Trophoblast cell (in vitro differentiated cells and primary cell): ENCODE measurements around the gene TTLL6.
A peak's percentile ranks its signal among the peaks of the same experiment; 100 is the strongest.

Source experiments
- DNase-seq, 2 donors: peaks; one replicate each; pipeline ENCODE4 v3.0.0-alpha.2; 2016
- H2AFZ ChIP-seq: 2 replicates; pipeline ENCODE4 v1.6.1; 2013; ENCODE audit warnings: low read length, moderate library complexity, mild to moderate bottlenecking; ENCODE audit not compliant: insufficient read depth, poor library complexity
- H2AK5ac ChIP-seq: 2 replicates; pipeline ENCODE4 v1.6.1; 2013; ENCODE audit warnings: mild to moderate bottlenecking, low read length
- H2BK120ac ChIP-seq: 2 replicates; pipeline ENCODE4 v1.6.1; 2013; ENCODE audit warnings: low read length, mild to moderate bottlenecking, moderate library complexity; ENCODE audit not compliant: insufficient read depth, poor library complexity
- H2BK12ac ChIP-seq: 2 replicates; pipeline ENCODE4 v1.6.1; 2013; ENCODE audit warnings: mild to moderate bottlenecking, low read length, moderate library complexity
- H2BK5ac ChIP-seq: 2 replicates; pipeline ENCODE4 v1.6.1; 2013; ENCODE audit warnings: low read length, low read depth, moderate library complexity, mild to moderate bottlenecking; ENCODE audit not compliant: poor library complexity
- H3K14ac ChIP-seq: 2 replicates; pipeline ENCODE4 v1.6.1; 2013; ENCODE audit warnings: mild to moderate bottlenecking, low read length
- H3K18ac ChIP-seq: 2 replicates; pipeline ENCODE4 v1.6.1; 2013; ENCODE audit warnings: mild to moderate bottlenecking, low read length
- H3K23ac ChIP-seq: 2 replicates; pipeline ENCODE4 v1.6.1; 2013; ENCODE audit warnings: low read length
- H3K27ac ChIP-seq: 2 replicates; pipeline ENCODE4 v1.5.1; 2013; ENCODE audit warnings: low read depth, mild to moderate bottlenecking, inconsistent platforms, low read length, moderate library complexity
- H3K27me3 ChIP-seq: 2 replicates; pipeline ENCODE4 v1.6.1; 2013; ENCODE audit warnings: inconsistent platforms, mild to moderate bottlenecking, low read length, moderate library complexity; ENCODE audit not compliant: insufficient read depth
- H3K36me3 ChIP-seq, 2 experiments: 1 replicate in 1 of 2; 2 replicates in 1 of 2; pipeline ENCODE4 v1.6.1; 2013; ENCODE audit warnings: low read length in 2 of 2, mild to moderate bottlenecking in 2 of 2, moderate library complexity in 1 of 2; ENCODE audit not compliant: insufficient read depth in 2 of 2, control insufficient read depth in 1 of 2
- H3K4ac ChIP-seq: 2 replicates; pipeline ENCODE4 v1.6.1; 2013; ENCODE audit warnings: low read depth, mild to moderate bottlenecking, low read length, moderate library complexity
- H3K4me1 ChIP-seq, 2 experiments: 1 replicate in 1 of 2; 2 replicates in 1 of 2; pipeline ENCODE4 v1.6.1; 2013; ENCODE audit warnings: low read length in 2 of 2, mild to moderate bottlenecking in 2 of 2, moderate library complexity in 1 of 2; ENCODE audit not compliant: insufficient read depth in 2 of 2, control insufficient read depth in 1 of 2
- H3K4me2 ChIP-seq: 2 replicates; pipeline ENCODE4 v1.6.1; 2013; ENCODE audit warnings: inconsistent platforms, mild to moderate bottlenecking, low read length, moderate library complexity
- H3K4me3 ChIP-seq: 2 replicates; pipeline ENCODE4 v1.5.1; 2013; ENCODE audit warnings: mild to moderate bottlenecking, low read depth, low read length, inconsistent platforms
- H3K79me1 ChIP-seq: one replicate; pipeline ENCODE4 v1.6.1; 2013; ENCODE audit warnings: low read length
- H3K79me2 ChIP-seq: 2 replicates; pipeline ENCODE4 v1.6.1; 2013; ENCODE audit warnings: low read length, mild to moderate bottlenecking; ENCODE audit not compliant: control insufficient read depth, insufficient read depth, poor library complexity
- H3K9ac ChIP-seq: 2 replicates; pipeline ENCODE4 v1.6.1; 2013; ENCODE audit warnings: mild to moderate bottlenecking, low read length
- H3K9me3 ChIP-seq: 2 replicates; pipeline ENCODE4 v1.6.1; 2013; ENCODE audit warnings: low read depth, mild to moderate bottlenecking, control low read depth, inconsistent platforms, low read length; ENCODE audit not compliant: insufficient read depth
- H4K12ac ChIP-seq: 2 replicates; pipeline ENCODE4 v1.6.1; 2013; ENCODE audit warnings: low read depth, mild to moderate bottlenecking, low read length, moderate library complexity
- H4K8ac ChIP-seq: 2 replicates; pipeline ENCODE4 v1.6.1; 2013; ENCODE audit warnings: low read depth, mild to moderate bottlenecking, low read length, moderate library complexity
- H4K91ac ChIP-seq: one replicate; pipeline ENCODE4 v1.6.1; 2013; ENCODE audit warnings: low read depth, mild to moderate bottlenecking, low read length, moderate library complexity
- WGBS: extraction: QIAGEN DNeasy Blood & Tissue Kit; methylation state at CpG from one replicate; pipeline ENCODE4 v1.1.7; 2013; ENCODE audit warnings: missing lambda C conversion rate; ENCODE audit not compliant: insufficient read length, insufficient coverage; ENCODE audit errors: extremely low coverage; 5-methylcytosine and 5-hydroxymethylcytosine counted together

The TTLL6 gene

DNA sequence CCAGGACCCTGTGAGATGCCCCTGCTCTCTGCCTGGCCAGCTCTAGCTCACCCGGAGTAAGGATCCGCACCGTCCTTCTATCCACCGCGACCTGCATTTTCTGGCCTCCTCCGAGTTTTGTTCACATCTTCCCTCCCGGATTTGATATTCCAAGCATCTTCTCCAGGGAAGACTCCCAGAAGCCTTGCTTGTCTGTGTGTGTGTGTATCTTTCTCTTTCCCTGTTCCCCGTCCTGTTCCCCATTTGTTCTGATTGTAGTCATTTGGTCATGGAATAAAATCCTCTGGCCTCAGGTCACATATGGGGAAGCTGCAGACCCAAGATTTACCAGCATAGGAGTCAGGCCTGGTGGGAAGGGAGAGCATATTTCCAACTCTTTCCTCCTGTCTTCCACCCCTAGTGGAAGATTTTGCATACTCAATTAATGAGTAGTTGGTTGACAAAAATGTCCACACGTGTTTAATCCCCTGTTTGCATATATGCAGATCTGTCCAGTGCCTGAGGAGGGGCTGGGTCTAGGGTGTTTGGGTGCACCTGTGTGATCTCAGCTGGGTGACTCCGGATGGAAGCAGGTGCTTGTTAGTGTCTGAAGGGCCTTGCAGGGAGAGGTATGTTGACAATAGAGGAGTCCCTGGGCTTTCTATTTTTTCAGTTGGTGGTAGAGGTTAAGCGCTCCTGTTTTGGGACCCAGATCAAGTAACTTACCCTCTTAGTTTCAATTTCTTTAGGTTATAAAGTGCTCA lies 96.6 kb downstream of the TTLL6 start:
- Histone ChIP-seq H2AK5ac (no peak overlapping the region), H3K27me3 (peaks cover 71% of the 10 kb centered on the region), H2BK12ac (no peak overlapping the region), H2BK120ac (no peak overlapping the region), H3K79me2 (no peaks in the 10 kb centered on the region), H3K18ac (no peak overlapping the region), H3K9me3 (peaks cover 4% of the 10 kb centered on the region), H3K36me3 (no peaks in the 10 kb centered on the region), H4K91ac (no peak overlapping the region), H3K4ac (no peak overlapping the region), H3K4me2 (no peak overlapping the region), H2BK5ac (no peak overlapping the region), H3K27ac (no peak overlapping the region), H3K14ac (no peak overlapping the region), H3K4me3 (no peak overlapping the region), H2AFZ (no peak overlapping the region), H3K23ac (no peak overlapping the region), H4K8ac (no peak overlapping the region), H3K4me1 (peaks cover 6 to 11% of the 10 kb centered on the region in 2 experiments), H3K79me1 (no peaks in the 10 kb centered on the region), H4K12ac (no peak overlapping the region), H3K9ac (no peak overlapping the region)
- WGBS: no CpG with 5 or more reads among the region's 11 CpGs
- no peak for DNase-seq

DNA sequence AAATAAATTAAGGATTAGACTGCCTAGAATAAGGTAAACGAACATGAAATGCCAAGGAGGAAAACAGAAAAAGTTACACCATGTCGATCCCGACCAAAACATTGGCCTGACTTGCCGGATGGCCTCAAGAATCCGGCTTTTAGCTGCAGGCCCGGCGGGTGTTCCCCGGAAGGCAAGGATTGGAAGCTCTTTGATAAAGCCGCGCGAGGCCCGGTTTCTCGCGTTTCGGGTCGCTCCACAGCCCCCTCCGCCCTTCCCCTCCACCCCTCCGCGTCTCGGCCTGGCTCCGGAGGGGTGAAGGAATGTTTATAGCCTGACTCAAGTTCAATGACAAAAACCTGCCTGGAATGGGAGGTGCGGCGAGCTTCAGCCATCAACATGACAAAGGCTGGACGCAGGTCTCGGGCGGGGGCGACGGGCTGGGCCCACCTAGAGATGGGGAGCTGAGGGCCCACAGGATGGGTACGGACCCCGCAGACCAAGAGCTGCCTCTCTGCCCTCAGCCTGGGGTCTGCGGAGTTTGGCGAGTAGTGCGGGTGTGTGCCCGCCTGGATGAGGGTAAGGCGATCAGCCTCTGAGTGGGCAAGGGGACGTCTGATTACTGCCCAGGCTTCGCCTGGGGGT lies 97.3 kb downstream of the TTLL6 start:
- Histone ChIP-seq H3K27ac (no peak overlapping the region), H3K79me2 (no peaks in the 10 kb centered on the region), H3K36me3 (no peaks in the 10 kb centered on the region), H3K18ac (no peak overlapping the region), H2AK5ac (no peak overlapping the region), H4K8ac (no peak overlapping the region), H3K9ac (no peak overlapping the region), H3K4me1 (peaks cover 6 to 11% of the 10 kb centered on the region in 2 experiments), H2BK12ac (no peak overlapping the region), H3K4ac (no peak overlapping the region), H2BK5ac (no peak overlapping the region), H3K4me2 (peak overlapping the region; percentile 42), H3K79me1 (no peaks in the 10 kb centered on the region), H2AFZ (no peak overlapping the region), H3K14ac (no peak overlapping the region), H3K9me3 (peaks cover 2% of the 10 kb centered on the region), H4K91ac (no peak overlapping the region), H3K4me3 (no peak overlapping the region), H3K27me3 (peaks cover 64% of the 10 kb centered on the region), H4K12ac (no peak overlapping the region), H3K23ac (no peak overlapping the region), H2BK120ac (no peak overlapping the region)
- peak in 1 of 2 donors; percentile 9 for DNase-seq
- WGBS: no CpG with 5 or more reads among the region's 37 CpGs

DNA sequence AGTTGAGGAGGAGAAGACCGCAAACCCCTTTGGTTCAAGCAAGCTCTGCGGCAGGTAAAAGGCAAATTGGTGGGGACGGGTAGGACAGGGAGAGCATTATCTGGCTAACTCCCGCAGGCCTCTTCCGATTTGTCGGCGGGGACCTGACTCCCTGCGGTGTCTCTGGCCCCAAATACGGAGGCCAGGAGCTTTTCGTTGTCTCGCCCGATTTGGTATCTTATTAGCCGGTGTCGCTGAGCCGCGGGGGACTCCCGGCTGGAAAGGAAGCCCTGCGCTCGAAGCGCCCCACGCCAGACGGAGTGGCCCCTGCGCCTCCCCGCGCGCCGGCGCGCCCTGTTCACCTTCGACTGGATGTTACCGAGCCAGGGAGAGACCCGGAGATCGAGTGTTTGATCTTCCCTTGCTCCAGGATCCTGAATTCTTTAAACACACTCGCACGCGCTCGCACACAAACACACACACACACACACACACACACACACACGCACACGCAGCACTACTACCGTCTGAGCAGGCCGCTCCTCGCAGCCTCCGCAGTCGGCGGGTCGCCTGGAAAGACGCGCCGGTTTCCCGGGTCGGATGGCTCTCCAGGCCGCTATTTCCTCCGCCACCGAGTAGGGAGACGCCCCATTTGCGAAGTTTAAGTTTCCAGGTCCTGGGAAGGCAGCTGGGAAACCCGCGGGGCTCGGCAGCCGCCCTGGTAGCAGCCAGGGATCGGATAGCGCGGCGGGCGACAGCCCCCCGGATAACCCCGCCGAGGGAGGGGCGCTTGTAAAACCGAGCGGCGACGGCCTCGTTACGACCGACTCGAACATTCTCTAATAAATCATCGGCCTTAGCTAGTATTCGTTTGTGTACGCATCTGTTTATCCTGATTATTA lies 98.0 kb downstream of the TTLL6 start:
- H2BK12ac ChIP-seq: no peak overlapping the region
- no peaks in the 10 kb centered on the region for H3K79me2 ChIP-seq
- no peak overlapping the region for H4K91ac ChIP-seq
- peaks cover 6 to 11% of the 10 kb centered on the region in 2 experiments for H3K4me1 ChIP-seq
- H3K14ac ChIP-seq: no peak overlapping the region
- no peak overlapping the region for H3K4me3 ChIP-seq
- peaks cover 2% of the 10 kb centered on the region for H3K9me3 ChIP-seq
- H3K9ac ChIP-seq: no peak overlapping the region
- DNase-seq: no peak
- no peak overlapping the region for H2BK5ac ChIP-seq
- no peak overlapping the region for H2BK120ac ChIP-seq
- WGBS: no CpG with 5 or more reads among the region's 80 CpGs
- no peak overlapping the region for H2AFZ ChIP-seq
- H3K4ac ChIP-seq: no peak overlapping the region
- H3K18ac ChIP-seq: no peak overlapping the region
- no peak overlapping the region for H3K27ac ChIP-seq
- no peaks in the 10 kb centered on the region for H3K36me3 ChIP-seq
- H3K27me3 ChIP-seq: peaks cover 59% of the 10 kb centered on the region
- H4K8ac ChIP-seq: no peak overlapping the region
- peak overlapping the region; percentile 42 for H3K4me2 ChIP-seq
- no peak overlapping the region for H4K12ac ChIP-seq
- H3K23ac ChIP-seq: peak overlapping the region; percentile 23
- H3K79me1 ChIP-seq: no peaks in the 10 kb centered on the region
- H2AK5ac ChIP-seq: no peak overlapping the region

DNA sequence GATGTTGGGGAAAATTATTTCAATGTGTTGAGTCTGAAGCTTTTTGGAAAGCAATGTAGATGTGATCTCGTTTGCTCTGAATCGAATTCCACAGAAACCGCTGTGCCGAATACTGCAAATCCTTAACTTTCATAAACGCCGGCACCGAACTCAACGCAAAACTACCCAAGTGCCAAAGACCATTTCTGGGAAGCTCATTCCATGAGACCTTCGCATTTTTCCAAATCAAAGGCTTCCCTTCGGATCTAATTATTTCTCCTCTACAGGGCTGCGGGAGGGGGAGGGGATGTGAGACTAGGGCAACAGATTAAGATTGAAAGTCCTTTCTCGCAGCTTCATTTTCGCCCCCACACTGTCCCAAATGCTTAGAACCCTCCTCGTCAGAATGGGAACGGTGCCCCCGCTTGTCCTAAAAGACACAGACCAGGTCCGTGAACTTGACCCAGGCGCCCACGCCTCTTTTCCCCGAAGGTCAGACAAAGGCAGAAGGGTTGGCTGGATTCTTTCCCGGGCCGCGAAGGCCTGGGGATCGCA lies 98.7 kb downstream of the TTLL6 start:
- DNase-seq: no peak
- no peak overlapping the region for H2AFZ ChIP-seq

More for the DNA sequence above, 98.7 kb downstream of the TTLL6 start:
- H4K8ac ChIP-seq: no peak overlapping the region
- no peak overlapping the region for H3K27ac ChIP-seq
- no peak overlapping the region for H3K4ac ChIP-seq
- H2BK12ac ChIP-seq: no peak overlapping the region
- H3K79me1 ChIP-seq: no peaks in the 10 kb centered on the region
- no peak overlapping the region for H3K4me3 ChIP-seq
- H4K91ac ChIP-seq: no peak overlapping the region
- no peak overlapping the region for H2BK5ac ChIP-seq
- H3K23ac ChIP-seq: peak overlapping the region; percentile 23
- H3K14ac ChIP-seq: no peak overlapping the region
- H3K9me3 ChIP-seq: peaks cover 2% of the 10 kb centered on the region
- H3K4me2 ChIP-seq: peak overlapping the region; percentile 42
- H3K36me3 ChIP-seq: no peaks in the 10 kb centered on the region
- H3K4me1 ChIP-seq: peaks cover 5 to 11% of the 10 kb centered on the region in 2 experiments
- H3K79me2 ChIP-seq: no peaks in the 10 kb centered on the region
- WGBS: no CpG with 5 or more reads among the region's 24 CpGs
- H3K27me3 ChIP-seq: peaks cover 52% of the 10 kb centered on the region
- H4K12ac ChIP-seq: no peak overlapping the region
- H3K9ac ChIP-seq: no peak overlapping the region
- H2AK5ac ChIP-seq: no peak overlapping the region
- H2BK120ac ChIP-seq: no peak overlapping the region
- no peak overlapping the region for H3K18ac ChIP-seq
